NT2/D1 (cell line): ENCODE results near the gene MBLAC1.

Experiments
- YY1 ChIP-seq: IDR thresholded peaks from 2 replicates; pipeline ENCODE4 v1.6.1; 2011; ENCODE audit not compliant: insufficient read length, insufficient read depth
- ZNF274 ChIP-seq: IDR thresholded peaks from 2 replicates; pipeline ENCODE4 v1.6.1; 2011; ENCODE audit warnings: mild to moderate bottlenecking, low read depth, low read length

- TF ChIP-seq YY1 (no peak), ZNF274 (no peak)
These were observed 14.9 kb upstream of the MBLAC1 start for GRCh38 chr7:100111914-100112313.
